ENCODE measurements around the gene MAGEA10.
"Not testable (repeated sequence)": the region's sequence is repeated elsewhere in the genome, so short reads cannot be mapped to it uniquely, and the experiment has no call there.

MAGEA10 gene

DNA sequence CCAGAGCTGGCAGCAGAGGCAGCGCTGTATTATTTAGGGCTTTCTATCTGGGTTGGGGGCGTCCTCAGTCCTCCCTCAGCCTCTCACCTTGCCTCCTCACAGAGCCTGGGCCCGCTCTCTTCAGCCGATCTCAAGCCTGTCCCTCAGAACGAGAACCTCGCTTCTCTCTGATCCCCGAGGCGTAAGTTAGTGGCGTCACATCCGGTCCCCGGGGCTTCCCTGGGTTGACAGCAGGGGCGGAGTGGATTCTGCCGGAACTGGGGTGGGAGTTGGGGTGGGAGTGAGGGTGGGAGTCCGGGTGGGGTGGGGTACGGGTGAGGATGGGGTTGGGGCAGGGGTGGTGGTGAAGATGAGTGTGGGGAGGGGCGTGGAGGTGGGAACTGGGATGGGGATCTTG is at the start of gene MAGEA10:
TSS of gene MAGEA10 (minus strand) at position 190 of the 397 bp plus-strand sequence. CDS start 2,957 bp downstream, outside the sequence.
- DNase-seq: no peak

DNA sequence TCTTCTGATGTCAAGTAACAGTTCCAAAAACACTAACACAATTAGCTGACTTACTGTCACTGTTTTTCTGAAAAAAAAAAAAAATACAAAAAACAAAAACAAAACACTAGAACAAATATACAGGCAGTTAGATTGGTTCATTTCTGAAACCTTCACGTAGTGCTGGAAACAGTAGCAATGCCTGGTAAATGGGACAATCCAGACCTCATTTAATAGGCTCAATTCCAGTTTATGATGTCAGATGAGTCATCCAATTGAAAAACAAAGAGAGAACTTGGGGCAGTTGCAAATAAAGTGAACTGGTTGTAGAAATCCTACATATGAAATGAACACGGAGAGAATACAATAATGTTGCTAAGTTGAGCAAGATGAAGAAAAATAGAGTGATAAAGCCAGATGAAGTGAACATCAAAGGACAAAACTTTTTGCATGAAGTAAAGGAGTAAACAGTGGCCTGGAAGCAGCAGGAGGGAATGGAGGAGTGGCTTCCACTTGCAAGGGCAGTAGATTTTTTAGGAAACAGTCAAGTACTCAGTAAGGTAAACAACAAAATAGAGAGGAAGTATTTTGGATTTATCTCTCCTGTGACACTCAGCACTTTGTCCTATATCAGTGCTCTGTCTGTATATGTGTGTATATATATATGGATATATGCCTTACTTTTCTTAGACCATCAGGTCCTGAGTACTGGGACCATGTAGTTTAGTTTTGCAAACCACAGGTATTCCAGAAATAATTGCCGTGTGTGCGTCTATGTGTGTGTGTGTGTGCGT is 39.3 kb upstream of the MAGEA10 start:
- no peak for DNase-seq

GRCh38 chrX:152177052-152177451 is 38.7 kb upstream of the MAGEA10 start:
- DNase-seq: no peak

- not testable (repeated sequence) for DNase-seq
These were observed 37.5 kb upstream of the MAGEA10 start for GRCh38 chrX:152175892-152176291.

DNA sequence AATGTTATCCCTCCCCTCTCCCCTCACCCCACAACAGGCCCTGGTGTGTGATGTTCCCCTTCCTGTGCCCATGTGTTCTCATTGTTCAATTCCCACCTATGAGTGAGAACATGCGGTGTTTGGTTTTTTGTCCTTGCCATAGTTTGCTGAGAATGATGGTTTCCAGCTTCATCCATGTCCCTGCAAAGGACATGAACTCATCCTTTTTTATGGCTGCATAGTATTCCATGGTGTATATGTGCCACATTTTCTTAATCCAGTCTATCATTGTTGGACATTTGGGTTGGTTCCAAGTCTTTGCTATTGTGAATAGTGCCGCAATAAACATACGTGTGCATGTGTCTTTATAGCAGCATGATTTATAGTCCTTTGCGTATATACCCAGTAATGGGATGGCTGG is 35.5 kb upstream of the MAGEA10 start:
- DNase-seq: not testable (repeated sequence)

DNA sequence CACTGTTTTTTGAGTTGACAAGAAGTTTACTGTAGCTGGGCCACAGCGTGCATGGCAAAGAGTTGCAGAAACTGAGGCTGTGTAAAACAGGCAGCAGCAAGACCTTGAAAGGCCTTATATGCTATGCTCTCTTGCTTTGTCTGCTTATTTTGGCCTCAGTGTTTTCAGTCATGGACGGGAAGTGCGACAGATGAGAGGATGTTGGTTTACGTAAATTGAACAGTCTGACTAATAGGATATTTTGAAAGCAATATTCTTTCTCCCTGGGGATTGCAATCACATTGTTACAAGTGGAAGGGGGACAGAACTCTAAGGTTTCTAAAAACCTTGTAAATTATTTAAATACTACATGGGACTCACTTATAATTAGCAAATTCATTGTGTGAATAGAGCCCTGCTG is 32.2 kb upstream of the MAGEA10 start:
- no peak for DNase-seq

- no peak for DNase-seq
These were observed 26.8 kb upstream of the MAGEA10 start for GRCh38 chrX:152165033-152165743.

DNA sequence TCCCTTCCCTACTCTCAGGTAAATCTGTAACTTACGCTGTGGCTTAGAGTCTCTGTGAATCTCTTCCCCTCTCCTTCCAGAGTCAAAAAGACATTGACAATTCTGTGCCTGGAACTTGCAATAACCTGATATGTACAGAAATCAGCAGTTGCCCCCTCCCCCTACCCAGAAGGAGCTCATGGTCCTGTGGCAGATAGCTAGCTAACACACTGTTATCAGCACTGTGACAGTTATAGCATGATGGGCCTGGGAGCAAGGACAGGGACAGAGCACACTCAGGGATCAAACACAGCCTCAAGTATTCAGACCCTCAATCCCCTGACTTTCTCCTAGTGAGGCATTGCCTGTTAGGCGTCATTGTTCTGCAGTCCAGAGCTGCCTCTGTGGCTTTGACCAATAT is 18.7 kb upstream of the MAGEA10 start:
- no peak for DNase-seq

DNA sequence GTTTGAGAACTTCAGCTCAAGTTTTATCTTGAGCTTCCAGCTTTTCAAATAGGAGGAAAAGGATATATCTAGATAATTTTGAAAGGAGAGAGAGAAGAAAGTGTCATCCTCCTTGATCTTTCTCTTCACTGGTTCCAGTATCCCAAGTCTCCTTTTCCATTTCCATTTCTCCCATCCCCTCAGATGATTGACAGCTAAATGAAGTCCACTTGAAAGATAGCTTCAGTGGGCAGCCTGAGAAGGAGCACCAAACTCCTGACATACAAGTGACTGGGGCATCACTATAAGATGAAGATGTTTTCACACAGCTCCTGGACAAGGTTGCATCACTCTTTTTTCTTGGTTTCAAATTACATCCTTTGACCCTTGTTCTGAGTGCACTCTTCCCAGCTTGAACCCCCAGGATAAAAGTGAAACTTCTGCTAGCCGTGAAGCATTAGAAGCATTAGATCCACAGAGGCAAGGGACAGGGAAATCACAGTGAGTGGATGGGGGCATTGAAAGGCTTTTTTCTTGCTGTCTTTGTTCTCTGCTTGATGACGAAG is 17.5 kb upstream of the MAGEA10 start:
- no peak for DNase-seq

GRCh38 chrX:152154050-152154449 is 15.7 kb upstream of the MAGEA10 start:
- no peak for DNase-seq

DNA sequence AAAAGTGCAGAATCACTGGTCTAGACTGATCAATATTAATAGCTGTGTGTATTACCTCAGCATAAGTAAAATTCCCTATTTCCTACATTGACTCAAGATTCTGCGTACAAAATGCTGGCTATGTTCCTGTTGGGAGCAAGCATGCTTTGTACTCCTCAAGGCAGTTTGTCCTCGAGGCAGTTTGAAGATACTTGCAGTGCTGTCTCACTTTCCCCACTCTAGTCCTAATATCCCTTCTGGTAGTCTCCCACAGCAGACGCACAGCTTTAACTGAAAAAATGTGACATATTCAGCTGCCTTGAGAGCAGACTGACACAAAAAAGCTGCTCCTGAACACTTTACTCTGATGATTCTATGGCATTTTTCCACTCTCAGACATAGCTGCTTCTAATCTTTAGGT is 12.9 kb upstream of the MAGEA10 start:
- no peak for DNase-seq

GRCh38 chrX:152149648-152150047 is 11.3 kb upstream of the MAGEA10 start:
- no peak for DNase-seq

GRCh38 chrX:152139589-152139988 is 1.2 kb upstream of the MAGEA10 start:
- DNase-seq: no peak

DNA sequence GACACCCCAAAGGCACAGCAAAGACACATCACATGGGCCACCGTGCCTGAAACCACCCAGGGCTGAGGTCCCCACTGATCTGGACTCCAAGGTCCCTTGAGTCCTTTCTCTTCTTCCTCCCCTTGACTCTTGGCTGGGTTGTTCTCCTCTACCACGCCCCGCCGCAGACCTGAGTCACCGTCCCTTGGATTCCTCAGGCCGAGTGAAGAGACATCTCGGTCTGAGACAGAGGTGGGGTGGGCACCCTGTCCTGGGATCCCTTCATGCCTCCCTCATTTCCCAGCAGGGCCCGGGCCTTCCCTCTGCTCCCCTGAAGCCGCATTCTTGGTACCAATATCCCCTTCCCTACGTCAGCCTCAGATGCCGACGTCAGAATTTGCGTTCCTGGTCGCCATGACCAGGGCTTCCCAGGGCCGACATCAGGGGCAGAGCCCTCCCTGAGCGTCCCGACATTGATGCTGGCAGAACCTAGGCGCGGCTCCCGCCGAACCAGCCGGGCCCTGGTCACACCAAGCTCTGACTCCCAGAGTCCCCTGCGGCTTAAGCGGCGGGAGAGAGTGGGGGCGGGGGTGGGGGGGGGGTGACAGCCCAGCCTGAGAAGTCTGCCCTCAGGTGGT is 498 bp downstream of the MAGEA10 start:
- no peak for DNase-seq

GRCh38 chrX:152136312-152136711 is 2.1 kb downstream of the MAGEA10 start:
- DNase-seq: no peak

DNA sequence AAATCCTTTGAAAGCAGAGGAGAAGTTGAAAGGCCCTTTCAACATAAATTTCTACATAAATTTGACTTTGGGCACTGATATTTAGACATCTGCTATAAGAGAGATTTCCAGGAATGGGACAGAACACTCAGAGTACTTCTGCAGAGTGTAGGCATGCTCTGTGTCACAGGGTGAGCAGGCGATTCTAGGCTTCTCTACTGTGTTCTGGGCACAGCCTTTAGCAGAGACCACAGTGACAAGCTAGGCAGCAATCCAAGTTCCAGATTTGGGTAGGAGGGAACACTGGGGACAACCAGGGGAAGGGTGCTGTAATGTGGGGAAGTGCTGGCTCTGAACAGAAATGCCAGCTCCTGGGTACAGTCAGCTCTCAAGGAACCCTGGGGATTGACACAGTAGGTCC is 6.9 kb downstream of the MAGEA10 start:
- DNase-seq: no peak

GRCh38 chrX:152129069-152129844 is 9.1 kb downstream of the MAGEA10 start:
- not testable (repeated sequence) for DNase-seq

- DNase-seq: no peak
These were observed 21.1 kb downstream of the MAGEA10 start for GRCh38 chrX:152117305-152117704.

DNA sequence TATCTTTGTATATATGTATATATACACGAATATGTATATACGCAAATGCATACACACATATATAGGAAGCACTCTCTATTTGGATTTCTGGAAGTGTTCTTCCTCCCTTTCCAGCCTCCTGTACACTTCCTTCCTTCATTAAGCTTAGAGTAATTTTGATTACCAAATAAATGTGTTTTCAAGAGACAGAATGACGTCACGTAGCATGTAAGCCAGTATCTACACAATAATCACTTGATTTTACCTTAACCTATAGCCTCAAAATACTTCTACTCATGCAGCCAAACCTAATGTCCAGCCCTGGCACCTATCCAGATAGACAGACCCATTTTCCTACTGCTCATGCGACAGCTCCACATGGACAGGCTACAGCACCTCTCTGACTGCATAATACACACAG is 29.9 kb downstream of the MAGEA10 start:
- no peak for DNase-seq

- no peak for DNase-seq
These were observed 34.5 kb downstream of the MAGEA10 start for GRCh38 chrX:152103866-152104265.

- no peak for DNase-seq
These were observed 52.2 kb downstream of the MAGEA10 start for GRCh38 chrX:152086141-152086540.

All from NCI-H1105 treated with DMSO at 0.1 percent for 48 hours (cell line).